GM18951 (cell line): ENCODE measurements around the gene GAB2.

Experiments used
- POLR2A ChIP-seq: IDR thresholded peaks from 4 replicates; pipeline ENCODE4 v1.6.1; 2011; ENCODE audit warnings: mild to moderate bottlenecking; ENCODE audit not compliant: insufficient read length, insufficient read depth; ENCODE audit errors: extremely low read depth
- in situ Hi-C: fragments of 300-500 bp; cut with MboI; formaldehyde crosslinking; loops from one replicate; pipeline ENCODE4 v1.12.0; 2022; ENCODE audit warnings: low sequenced_read_pairs, mixed read lengths, inconsistent platforms; ENCODE audit not compliant: unreplicated experiment

The GAB2 gene

DNA sequence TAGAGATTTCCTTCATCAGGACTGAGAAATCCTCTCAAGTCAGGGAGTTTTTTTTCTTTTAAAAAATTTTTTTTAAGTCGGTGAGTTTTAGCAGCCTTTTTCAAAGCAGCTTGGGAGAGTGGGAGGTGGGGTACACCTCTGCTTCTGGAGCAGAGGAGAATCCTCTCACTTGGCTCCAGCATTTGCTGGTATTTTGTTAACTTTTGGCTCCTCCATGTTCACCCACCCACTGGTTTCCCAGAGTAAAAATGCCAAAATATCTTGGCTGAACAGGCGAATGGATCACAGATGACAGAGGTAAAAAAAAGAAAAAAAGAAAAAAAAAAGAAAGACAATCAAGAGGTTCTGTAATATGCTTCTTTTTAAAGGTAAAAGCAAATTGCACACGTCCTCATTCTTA, 68.0 kb downstream of the GAB2 start:
- TF ChIP-seq POLR2A: no peak
- in situ Hi-C loops: no loop called here

DNA sequence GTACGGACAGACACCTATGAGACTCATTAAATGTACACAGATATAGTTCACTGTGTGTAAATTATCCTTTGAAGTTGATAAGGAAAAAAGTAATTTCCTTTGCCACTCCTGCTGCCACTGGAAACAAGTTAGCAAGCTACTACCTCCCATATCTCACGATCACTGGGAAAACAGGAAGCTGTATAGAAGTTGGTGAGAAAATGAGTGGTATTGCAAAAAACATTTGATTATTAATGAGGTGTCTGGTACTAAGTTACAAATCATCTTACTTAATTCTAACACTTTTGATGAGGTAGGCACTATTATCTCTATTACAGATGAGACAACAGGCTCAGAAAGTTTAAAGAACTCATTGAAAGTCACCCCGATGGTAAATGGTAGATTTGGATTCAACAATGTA, 68.5 kb downstream of the GAB2 start:
- in situ Hi-C loops: no loop called here
- no peak for TF ChIP-seq POLR2A

DNA sequence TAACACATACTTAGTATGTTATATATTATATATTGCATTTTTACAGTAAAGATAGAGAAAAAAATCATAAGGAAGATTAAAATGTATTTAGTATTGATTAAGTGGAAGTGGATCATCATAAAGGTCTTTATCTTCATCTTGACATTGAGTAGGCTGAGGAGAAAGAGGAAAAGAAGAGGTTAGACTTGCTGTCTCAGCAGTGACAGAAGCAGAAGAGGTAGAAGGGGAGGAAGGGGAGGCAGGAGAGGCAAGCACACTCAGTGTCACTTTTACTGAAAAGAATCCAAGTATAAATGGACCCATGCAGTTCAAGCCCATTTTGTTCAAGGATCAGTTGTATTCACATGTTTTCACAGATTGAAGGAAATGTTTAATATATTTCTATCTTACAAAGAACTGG, 69.7 kb downstream of the GAB2 start:
- in situ Hi-C loops: no loop called here
- no peak for TF ChIP-seq POLR2A

DNA sequence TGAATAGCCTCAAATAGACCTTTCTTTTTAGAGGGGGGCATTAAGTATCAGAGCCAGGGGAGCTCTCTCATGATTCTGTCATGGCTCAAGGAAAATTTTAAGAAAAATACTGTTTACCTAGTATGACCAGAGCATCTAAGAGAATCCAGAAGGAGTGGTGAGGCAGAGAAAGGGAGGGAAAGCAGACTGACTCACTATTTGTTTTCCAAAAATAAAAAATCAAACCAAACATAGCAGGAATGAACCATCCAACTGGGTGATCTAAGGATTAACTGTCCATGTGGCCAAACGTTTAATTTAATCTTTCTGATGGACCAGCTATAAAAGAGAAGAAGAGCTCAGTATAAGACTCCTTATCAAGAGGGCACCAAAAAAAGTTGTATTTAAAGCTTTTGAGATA, 70.8 kb downstream of the GAB2 start:
- in situ Hi-C loops: no loop called here
- no peak for TF ChIP-seq POLR2A

DNA sequence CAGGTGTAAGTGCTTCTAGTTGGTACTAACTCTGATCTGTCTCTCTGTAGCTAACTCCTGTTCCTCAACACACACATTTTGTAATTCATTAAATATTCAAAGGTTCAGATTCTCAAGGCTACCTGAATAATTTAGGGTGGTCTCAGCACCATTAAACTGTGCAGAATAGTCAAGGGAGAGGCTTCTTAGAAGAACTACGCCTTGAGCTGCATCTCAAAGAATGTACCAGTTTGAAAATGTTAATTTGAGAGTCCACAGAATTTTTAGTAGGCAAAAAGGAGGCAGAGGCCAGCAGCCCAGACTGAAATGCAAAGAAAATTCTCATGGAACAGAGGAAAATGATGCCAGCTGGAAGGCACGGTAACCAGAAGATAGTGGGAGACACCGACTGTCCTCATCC, 72.2 kb downstream of the GAB2 start:
- in situ Hi-C loops: no loop called here
- TF ChIP-seq POLR2A: no peak

DNA sequence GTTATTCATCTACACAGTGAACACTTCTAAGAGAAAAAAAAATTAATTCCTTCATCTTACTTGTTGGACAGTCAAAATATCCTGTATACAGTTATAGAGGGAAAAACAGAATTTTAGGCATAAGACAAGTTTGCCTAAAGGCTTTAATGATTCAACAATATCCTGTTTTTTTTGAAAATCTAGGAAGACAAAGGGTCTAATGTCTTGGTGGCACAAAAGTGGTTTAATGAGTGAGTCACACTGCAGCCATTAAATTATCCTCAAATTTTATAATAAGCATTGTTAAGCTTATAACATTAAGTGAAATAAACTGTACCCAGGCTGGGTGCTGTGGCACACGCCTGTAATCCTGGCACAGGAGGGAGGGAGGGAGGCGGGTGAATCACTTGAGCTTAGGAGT, 72.9 kb downstream of the GAB2 start:
- in situ Hi-C loops: no loop called here
- no peak for TF ChIP-seq POLR2A

DNA sequence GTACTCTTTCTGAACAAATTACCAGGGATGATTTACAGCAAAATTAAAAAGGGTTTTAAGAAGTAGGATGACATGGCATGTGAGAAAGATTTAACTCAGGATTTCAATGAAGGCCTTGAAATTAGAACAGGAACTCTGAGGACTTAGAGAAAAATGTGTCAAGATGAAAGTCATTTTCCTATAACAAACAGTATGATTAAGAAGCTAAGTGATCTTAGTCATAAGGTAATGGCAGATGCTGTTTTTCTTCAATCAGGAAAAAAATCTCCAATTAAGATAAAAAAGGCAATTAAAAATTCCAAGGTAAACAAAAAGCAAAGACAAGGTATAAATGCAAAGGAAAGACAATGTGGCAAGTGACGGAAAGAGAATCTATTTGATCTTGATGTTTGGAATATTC, 73.5 kb downstream of the GAB2 start:
- in situ Hi-C loops: no loop called here
- no peak for TF ChIP-seq POLR2A

DNA sequence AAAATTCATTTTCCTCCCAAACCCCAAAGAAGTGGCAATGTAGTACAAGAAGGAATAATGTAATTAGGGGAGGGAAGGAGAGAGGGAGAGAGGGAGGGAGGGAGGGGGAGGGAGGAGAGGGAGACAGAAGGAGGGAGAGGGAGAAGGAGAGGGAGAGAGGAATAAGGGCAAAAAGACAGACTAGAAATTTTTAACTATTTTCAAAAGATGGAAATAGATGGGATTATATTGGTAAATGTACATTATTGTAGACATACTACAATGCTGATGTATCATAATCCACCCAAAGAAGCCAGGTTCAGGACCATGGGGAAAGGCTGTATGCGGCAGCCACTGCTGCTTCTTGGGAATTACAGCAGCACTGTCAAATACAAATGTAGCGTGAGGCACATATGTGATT, 74.3 kb downstream of the GAB2 start:
- in situ Hi-C loops: no loop called here
- TF ChIP-seq POLR2A: no peak

DNA sequence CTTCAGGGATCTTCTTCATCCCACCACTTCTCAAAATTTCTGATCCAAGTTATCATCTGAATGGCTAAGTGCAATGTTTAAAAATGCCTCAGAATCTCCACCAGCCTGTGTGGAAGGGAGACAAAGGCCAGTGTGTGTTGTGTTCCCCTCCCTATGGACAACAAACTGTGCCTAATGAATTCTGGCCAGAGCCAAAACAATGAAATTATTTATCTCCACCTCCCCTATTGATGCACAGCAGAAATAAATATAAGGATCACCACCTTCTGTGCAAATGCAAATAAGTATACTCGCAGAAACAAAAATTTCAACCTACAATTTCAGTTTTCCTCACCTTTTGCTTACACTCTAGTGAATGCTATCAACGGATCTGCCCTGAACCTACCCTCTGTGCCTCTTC, 75.8 kb downstream of the GAB2 start:
- no peak for TF ChIP-seq POLR2A
- in situ Hi-C loops: no loop called here

DNA sequence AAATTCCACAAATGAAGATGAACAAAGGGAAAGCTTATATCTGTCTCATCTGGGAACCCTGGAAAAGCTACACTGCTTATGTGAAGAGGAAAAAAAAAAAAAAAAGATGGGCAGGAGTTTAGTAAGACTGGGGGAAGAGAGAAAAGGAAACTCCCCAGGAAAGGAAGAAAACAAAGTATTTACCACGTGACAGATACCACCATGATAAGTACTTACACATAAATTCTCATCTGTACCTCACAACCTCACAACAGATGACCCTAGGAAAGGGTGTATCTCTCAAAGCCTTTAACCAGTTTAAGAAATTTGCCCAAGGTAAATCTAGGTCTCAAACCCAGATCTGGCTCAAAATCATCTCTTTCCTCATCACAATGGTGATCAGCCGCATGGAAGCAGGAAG, 77.1 kb downstream of the GAB2 start:
- TF ChIP-seq POLR2A: no peak

DNA sequence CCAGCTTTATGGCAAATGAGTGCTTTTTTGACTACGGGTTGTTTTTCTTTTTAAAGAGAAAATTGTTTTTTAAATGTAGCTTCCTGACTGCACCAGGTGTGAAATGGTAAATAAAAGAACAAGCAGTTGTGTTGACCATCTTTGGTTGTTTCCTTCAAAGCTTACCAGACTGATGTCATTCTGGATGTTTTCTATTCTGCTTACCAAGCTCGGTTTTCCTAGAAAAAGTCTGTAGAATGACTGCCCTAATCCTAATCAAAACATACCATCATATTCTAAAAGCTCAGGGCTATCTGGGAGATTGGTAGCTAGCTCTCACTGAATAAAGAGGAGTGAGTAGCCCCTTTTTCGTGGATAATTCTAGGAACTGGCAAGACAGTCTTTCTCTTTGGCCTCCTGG, 77.7 kb downstream of the GAB2 start:
- in situ Hi-C loops: no loop called here
- TF ChIP-seq POLR2A: no peak

More for the DNA sequence above, 77.1 kb downstream of the GAB2 start:
- in situ Hi-C loops: no loop called here

DNA sequence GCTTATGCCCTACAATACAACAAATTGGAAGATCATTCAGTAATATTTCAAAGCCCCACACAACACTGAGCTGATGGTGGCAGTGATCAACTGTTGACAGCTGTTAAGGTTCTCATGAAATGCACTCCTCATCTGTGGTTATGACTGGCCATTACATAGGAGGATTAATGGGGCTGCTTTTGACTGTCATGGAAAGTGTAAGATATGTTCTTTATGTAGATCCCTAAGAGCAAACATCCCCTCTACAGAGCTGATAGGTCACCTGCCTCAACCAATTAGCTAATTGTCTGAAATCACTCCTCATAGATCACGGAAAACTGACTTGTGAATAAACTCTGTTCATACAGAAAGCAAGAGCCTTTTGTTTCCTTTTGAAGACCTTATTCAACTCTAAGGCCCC, 78.1 kb downstream of the GAB2 start:
- in situ Hi-C loops: no loop called here
- TF ChIP-seq POLR2A: no peak

DNA sequence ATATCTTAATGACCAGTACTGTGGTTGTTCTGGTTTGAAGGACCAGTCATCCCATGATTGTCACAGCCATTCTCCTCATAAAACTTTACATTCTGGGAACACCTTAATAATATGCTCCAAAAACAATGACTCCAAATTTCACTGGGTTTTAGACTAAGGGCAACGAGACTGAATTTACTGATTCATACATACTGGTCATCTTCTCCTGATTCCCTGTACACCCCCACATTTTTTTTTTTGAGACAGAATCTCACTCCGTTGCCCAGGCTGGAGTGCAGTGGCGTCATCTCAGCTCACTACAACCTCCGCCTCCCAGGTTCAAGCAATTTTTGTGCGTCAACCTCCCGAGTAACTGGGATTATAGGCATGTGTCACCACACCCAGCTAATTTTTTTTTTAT, 78.9 kb downstream of the GAB2 start:
- no peak for TF ChIP-seq POLR2A
- in situ Hi-C loops: no loop called here

DNA sequence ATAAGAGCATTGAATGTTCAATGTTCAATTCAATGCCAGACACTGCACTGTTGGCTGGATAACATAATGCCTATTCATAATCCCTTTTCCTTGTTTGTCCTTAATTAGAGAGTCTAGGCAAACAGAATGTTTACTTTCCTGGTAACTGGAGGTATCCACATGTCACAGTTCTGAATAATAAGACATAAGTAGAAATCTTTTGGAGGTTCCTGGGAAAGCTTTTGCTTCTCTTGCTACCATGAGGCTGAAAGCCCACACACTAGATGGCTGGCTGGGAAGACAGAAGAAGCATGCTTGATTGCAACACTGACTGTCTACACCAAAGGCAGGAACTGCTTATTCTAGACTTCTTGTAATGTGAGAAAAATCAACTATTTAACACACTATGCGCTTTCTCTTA, 79.5 kb downstream of the GAB2 start:
- TF ChIP-seq POLR2A: no peak
- in situ Hi-C loops: no loop called here

DNA sequence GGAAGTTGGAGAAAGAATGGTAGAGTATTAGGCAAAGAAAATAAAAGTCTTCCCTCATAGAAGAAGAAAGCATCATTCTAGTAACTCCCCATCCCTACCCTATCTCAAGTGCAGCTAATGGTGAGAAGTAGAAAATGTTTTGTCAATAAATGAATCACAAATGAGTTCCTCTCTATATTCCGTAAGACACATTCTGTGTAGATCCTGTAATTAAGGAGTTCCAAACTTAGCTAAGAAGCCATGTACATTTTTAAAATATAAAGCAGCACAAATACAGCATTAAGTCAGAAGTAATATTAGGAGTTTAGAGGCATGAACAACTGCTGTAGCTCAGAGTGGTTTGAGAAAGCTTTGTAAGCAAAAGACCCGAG, 80.1 kb downstream of the GAB2 start:
- no peak for TF ChIP-seq POLR2A
- in situ Hi-C loops: no loop called here
